HepG2 (cell line): ENCODE results near the gene HSPA1B. TPM values are rescaled to one million over a fixed set of nuclear protein-coding genes. Genes with fewer than 3 reads are reported as not detected.

ENCODE experiments used
- ATM ChIP-seq: fragments of 450-650 bp; IDR thresholded peaks from 2 replicates; pipeline ENCODE4 v1.7.1; 2017; ENCODE audit warnings: mild to moderate bottlenecking, borderline replicate concordance
- CC2D1A ChIP-seq: sonication (generic); formaldehyde crosslinking; IDR thresholded peaks from 2 replicates; pipeline ENCODE4 v1.8.1; 2023; ENCODE audit warnings: mild to moderate bottlenecking, missing genetic modification reagents
- EED ChIP-seq: sonication (generic); formaldehyde crosslinking; IDR thresholded peaks from 2 replicates; pipeline ENCODE4 v1.5.0; 2020; ENCODE audit warnings: mild to moderate bottlenecking, missing genetic modification reagents
- FOXK1 ChIP-seq: sonication (generic); formaldehyde crosslinking; IDR thresholded peaks from 2 replicates; pipeline ENCODE4 v1.4.0; 2020; ENCODE audit warnings: low read depth, missing genetic modification reagents, borderline replicate concordance
- HMG20B ChIP-seq: conservative IDR thresholded peaks from 2 replicates; pipeline ENCODE4 v1.6.1; 2016; ENCODE audit warnings: missing genetic modification reagents, missing compliant biosample characterization
- JARID2 ChIP-seq: sonication (generic); formaldehyde crosslinking; IDR thresholded peaks from 2 replicates; pipeline ENCODE4 v1.8.1; 2023; ENCODE audit warnings: missing genetic modification reagents, inconsistent platforms; ENCODE audit not compliant: insufficient replicate concordance
- KLF6 ChIP-seq: IDR thresholded peaks from 2 replicates; pipeline ENCODE4 v1.8.0; 2016; ENCODE audit warnings: missing biosample characterization, missing genetic modification reagents
- MIXL1 ChIP-seq: IDR thresholded peaks from 2 replicates; pipeline ENCODE4 v1.6.1; 2016
- SATB2 ChIP-seq: sonication (generic); formaldehyde crosslinking; IDR thresholded peaks from 2 replicates; pipeline ENCODE4 v1.5.0; 2020; ENCODE audit warnings: missing genetic modification reagents
- SYNCRIP ChIP-seq: fragments of 200-400 bp; formaldehyde crosslinking; IDR thresholded peaks from 2 replicates; pipeline ENCODE4 v1.6.1; 2018; ENCODE audit warnings: mild to moderate bottlenecking, low read depth, low read length; ENCODE audit not compliant: insufficient read depth
- TARDBP ChIP-seq: sonication (generic); formaldehyde crosslinking; IDR thresholded peaks from 2 replicates; pipeline ENCODE4 v1.8.0; 2022; ENCODE audit warnings: mild to moderate bottlenecking, missing genetic modification reagents
- ZNF160 ChIP-seq: sonication (generic); formaldehyde crosslinking; IDR thresholded peaks from 2 replicates; pipeline ENCODE4 v1.8.0; 2022; ENCODE audit warnings: mild to moderate bottlenecking, inconsistent platforms, missing genetic modification reagents
- ZNF251 ChIP-seq: sonication (generic); formaldehyde crosslinking; IDR thresholded peaks from 2 replicates; pipeline ENCODE4 v1.9.0; 2021; ENCODE audit warnings: mild to moderate bottlenecking, missing genetic modification reagents
- ZNF615 ChIP-seq: sonication (generic); formaldehyde crosslinking; IDR thresholded peaks from 2 replicates; pipeline ENCODE4 v1.5.0; 2020; ENCODE audit warnings: mild to moderate bottlenecking, missing genetic modification reagents, borderline replicate concordance
- ZNF616 ChIP-seq: sonication (generic); formaldehyde crosslinking; IDR thresholded peaks from 2 replicates; pipeline ENCODE4 v1.5.0; 2020; ENCODE audit warnings: low read depth, mild to moderate bottlenecking, missing genetic modification reagents
- ZNF766 ChIP-seq: sonication (generic); formaldehyde crosslinking; IDR thresholded peaks from 2 replicates; pipeline ENCODE4 v1.5.0; 2020; ENCODE audit warnings: missing genetic modification reagents, borderline replicate concordance
- polyA plus RNA-seq, 8 experiments: library from polyadenylated mRNA; depleted of rRNA in 3 of 8; stranded (reverse) in 7 of 8; unstranded in 1 of 8; fragments of >200 nt; fragmentation: Illumina TruSeq in 4 of 8; extraction: Trizol in 4 of 8; gene quantifications; 2 replicates each; pipeline versions ENCODE4 v1.2.1 to v1.2.3, GENCODE V29; 2011 to 2016; ENCODE audit warnings: low read depth in 4 of 8, missing spikeins in 1 of 8, mixed read lengths in 1 of 8; ENCODE audit not compliant: insufficient read depth in 1 of 8
- total RNA-seq, 5 experiments: library from RNA; depleted of rRNA; stranded (reverse); fragments of >200 nt; fragmentation: Illumina TruSeq; extraction: Trizol; gene quantifications; 2 replicates each; pipeline ENCODE4 v1.2.3, GENCODE V29; 2016; ENCODE audit warnings: low read depth in 1 of 5
- TF ChIP-seq, protein P1 (sequence below): sonication (generic); formaldehyde crosslinking; IDR thresholded peaks from 2 replicates; pipeline ENCODE4 v1.8.0; 2023; ENCODE audit warnings: mild to moderate bottlenecking, missing genetic modification reagents
- TF ChIP-seq, protein P2 (sequence below), 2 experiments: sonication (generic) in 1 of 2; formaldehyde crosslinking in 1 of 2; IDR thresholded peaks; 2 replicates each; pipeline versions ENCODE4 v1.4.0 to v1.6.1; 2018 to 2020; ENCODE audit warnings: missing genetic modification reagents in 2 of 2, borderline replicate concordance in 1 of 2, low read depth in 1 of 2, mild to moderate bottlenecking in 1 of 2, missing biosample characterization in 1 of 2
- TF ChIP-seq, protein P3 (sequence below): sonication (generic); formaldehyde crosslinking; IDR thresholded peaks from 2 replicates; pipeline ENCODE4 v1.5.0; 2020; ENCODE audit warnings: mild to moderate bottlenecking, missing genetic modification reagents
- TF ChIP-seq, protein P4 (sequence below): sonication (generic); formaldehyde crosslinking; IDR thresholded peaks from 2 replicates; pipeline ENCODE4 v1.5.1; 2020; ENCODE audit warnings: missing genetic modification reagents, mild to moderate bottlenecking, borderline replicate concordance
- TF ChIP-seq, protein P5 (sequence below): sonication (generic); formaldehyde crosslinking; IDR thresholded peaks from 2 replicates; pipeline ENCODE4 v1.4.0; 2020; ENCODE audit warnings: missing genetic modification reagents
- TF ChIP-seq, protein P6 (sequence below): sonication (generic); formaldehyde crosslinking; IDR thresholded peaks from 2 replicates; pipeline ENCODE4 v1.8.1; 2023; ENCODE audit warnings: missing genetic modification reagents, mild to moderate bottlenecking, borderline replicate concordance

HSPA1B gene
- total and polyA plus RNA-seq, 2 of the 13 experiments (the other 11 are each of a cell fraction or from before 2014, with no cell fraction given): 26.0 to 186 TPM

DNA sequence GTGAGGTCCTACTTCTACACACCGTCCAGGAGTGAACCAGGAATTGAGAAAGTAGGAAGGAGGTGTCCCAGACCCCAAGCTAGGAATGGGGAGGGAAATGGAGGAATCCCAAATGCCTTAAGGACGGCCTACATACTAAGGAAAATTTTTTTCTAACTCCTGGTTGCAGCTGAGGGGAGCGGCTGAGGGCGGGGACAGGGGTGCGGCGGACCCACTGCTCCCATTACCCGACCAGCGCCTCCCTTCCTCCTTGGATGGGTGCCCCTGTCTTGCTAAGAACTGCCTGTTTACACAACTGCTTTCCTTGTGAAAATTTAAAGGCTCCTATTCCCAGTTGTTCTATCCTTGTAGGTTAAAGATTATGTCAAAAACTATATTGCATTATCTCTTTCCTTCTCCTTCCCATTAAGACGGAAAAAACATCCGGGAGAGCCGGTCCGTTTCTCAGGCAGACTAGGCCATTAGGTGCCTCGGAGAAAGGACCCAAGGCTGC, 699 bp upstream of the HSPA1B start (continued):
- TF ChIP-seq, protein P1, sequence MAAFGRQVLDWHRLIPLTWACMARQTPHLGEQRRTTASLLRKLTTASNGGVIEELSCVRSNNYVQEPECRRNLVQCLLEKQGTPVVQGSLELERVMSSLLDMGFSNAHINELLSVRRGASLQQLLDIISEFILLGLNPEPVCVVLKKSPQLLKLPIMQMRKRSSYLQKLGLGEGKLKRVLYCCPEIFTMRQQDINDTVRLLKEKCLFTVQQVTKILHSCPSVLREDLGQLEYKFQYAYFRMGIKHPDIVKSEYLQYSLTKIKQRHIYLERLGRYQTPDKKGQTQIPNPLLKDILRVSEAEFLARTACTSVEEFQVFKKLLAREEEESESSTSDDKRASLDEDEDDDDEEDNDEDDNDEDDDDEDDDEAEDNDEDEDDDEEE (CRISPR knock-in tag): 0 out of 2 replicates have a peak, but pooled peaks have one; percentile 38
- TF ChIP-seq, protein P2, sequence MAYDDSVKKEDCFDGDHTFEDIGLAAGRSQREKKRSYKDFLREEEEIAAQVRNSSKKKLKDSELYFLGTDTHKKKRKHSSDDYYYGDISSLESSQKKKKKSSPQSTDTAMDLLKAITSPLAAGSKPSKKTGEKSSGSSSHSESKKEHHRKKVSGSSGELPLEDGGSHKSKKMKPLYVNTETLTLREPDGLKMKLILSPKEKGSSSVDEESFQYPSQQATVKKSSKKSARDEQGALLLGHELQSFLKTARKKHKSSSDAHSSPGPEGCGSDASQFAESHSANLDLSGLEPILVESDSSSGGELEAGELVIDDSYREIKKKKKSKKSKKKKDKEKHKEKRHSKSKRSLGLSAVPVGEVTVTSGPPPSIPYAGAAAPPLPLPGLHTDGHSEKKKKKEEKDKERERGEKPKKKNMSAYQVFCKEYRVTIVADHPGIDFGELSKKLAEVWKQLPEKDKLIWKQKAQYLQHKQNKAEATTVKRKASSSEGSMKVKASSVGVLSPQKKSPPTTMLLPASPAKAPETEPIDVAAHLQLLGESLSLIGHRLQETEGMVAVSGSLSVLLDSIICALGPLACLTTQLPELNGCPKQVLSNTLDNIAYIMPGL (CRISPR knock-in tag; IDR thresholded peaks at IDR 0.05; ENCODE audit: borderline replicate concordance in 1 of 2, low read depth in 1 of 2): no peak
- TF ChIP-seq, protein P3, sequence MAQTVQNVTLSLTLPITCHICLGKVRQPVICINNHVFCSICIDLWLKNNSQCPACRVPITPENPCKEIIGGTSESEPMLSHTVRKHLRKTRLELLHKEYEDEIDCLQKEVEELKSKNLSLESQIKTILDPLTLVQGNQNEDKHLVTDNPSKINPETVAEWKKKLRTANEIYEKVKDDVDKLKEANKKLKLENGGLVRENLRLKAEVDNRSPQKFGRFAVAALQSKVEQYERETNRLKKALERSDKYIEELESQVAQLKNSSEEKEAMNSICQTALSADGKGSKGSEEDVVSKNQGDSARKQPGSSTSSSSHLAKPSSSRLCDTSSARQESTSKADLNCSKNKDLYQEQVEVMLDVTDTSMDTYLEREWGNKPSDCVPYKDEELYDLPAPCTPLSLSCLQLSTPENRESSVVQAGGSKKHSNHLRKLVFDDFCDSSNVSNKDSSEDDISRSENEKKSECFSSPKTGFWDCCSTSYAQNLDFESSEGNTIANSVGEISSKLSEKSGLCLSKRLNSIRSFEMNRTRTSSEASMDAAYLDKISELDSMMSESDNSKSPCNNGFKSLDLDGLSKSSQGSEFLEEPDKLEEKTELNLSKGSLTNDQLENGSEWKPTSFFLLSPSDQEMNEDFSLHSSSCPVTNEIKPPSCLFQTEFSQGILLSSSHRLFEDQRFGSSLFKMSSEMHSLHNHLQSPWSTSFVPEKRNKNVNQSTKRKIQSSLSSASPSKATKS (CRISPR knock-in tag): no peak
- no peak for TF ChIP-seq ZNF616
- TF ChIP-seq, protein P4, sequence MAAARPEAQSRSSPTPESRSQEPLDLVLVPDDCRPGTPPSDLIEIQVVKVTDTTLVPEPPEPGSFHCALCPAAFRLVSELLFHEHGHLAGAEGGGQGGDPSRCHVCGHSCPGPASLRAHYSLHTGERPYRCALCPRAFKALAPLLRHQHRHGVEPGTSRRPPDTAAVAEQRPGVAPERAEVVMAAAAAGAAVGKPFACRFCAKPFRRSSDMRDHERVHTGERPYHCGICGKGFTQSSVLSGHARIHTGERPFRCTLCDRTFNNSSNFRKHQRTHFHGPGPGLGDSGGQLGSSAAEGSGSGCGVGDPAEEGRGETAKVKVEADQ (CRISPR knock-in tag): no peak
- TF ChIP-seq TARDBP (CRISPR knock-in tag): no peak
- TF ChIP-seq CC2D1A: no peak
- no peak for TF ChIP-seq ZNF251 (CRISPR knock-in tag)
- TF ChIP-seq SYNCRIP: no peak
- TF ChIP-seq HMG20B (CRISPR knock-in tag): no peak
- 0 out of 2 replicates have a peak, but pooled peaks have one; percentile 39 for TF ChIP-seq ZNF766 (CRISPR knock-in tag)
- TF ChIP-seq KLF6 (CRISPR knock-in tag): no peak
- TF ChIP-seq ATM: no peak
- peak; percentile 59; the same call in 1 of the 2 replicates for TF ChIP-seq ZNF615
- TF ChIP-seq MIXL1 (CRISPR knock-in tag): no peak
- TF ChIP-seq ZNF160 (CRISPR knock-in tag): no peak
- TF ChIP-seq JARID2: no peak
- TF ChIP-seq EED (CRISPR knock-in tag): 0 out of 2 replicates have a peak, but pooled peaks have one; percentile 35
- 0 out of 2 replicates have a peak, but pooled peaks have one; percentile 5 for TF ChIP-seq FOXK1 (CRISPR knock-in tag)
- TF ChIP-seq, protein P5, sequence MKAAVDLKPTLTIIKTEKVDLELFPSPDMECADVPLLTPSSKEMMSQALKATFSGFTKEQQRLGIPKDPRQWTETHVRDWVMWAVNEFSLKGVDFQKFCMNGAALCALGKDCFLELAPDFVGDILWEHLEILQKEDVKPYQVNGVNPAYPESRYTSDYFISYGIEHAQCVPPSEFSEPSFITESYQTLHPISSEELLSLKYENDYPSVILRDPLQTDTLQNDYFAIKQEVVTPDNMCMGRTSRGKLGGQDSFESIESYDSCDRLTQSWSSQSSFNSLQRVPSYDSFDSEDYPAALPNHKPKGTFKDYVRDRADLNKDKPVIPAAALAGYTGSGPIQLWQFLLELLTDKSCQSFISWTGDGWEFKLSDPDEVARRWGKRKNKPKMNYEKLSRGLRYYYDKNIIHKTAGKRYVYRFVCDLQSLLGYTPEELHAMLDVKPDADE (CRISPR knock-in tag): 0 out of 2 replicates have a peak, but pooled peaks have one; percentile 54
- TF ChIP-seq SATB2 (CRISPR knock-in tag): 0 out of 2 replicates have a peak, but pooled peaks have one; percentile 22
- TF ChIP-seq, protein P6, sequence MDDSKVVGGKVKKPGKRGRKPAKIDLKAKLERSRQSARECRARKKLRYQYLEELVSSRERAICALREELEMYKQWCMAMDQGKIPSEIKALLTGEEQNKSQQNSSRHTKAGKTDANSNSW (CRISPR knock-in tag): 0 out of 2 replicates have a peak, but pooled peaks have one; percentile 20
